K562 (cell line): ENCODE results near the gene EIPR1. TPM values are rescaled to one million over a fixed set of nuclear protein-coding genes. Genes with fewer than 3 reads are reported as not detected.

Experiments used
- ATAC-seq: fragments of 200-7000 bp; cut with Tn5 transposase; 3 replicates; pipeline ENCODE4 v1.9.1; 2020; ENCODE audit warnings: moderate library complexity
- BruUV-seq: library from RNA; stranded (reverse); fragments of 400-500 nt; replicated peaks from 2 replicates; lab custom pipeline; 2021; lab: Mats Ljungman, UMichigan
- CTCF ChIA-PET: fragments of 300-600 bp; formaldehyde crosslinking; extraction: SDS; loops from one replicate; lab custom pipeline; 2021; ENCODE audit warnings: low intra/inter-chr PET ratio; lab: Yijun Ruan, JAX
- POLR2A ChIA-PET: fragments of 300-600, 350-650 bp; sonication (Branson Sonifier 250); formaldehyde crosslinking; extraction: SDS; loops from one replicate; lab custom pipeline; 2021; ENCODE audit warnings: antibody characterized with exemption, inconsistent platforms; lab: Yijun Ruan, JAX
- DNase-seq, 4 experiments: peaks; one replicate each; pipeline versions ENCODE4 v3.0.0 to v3.0.0-alpha.2; 2011 to 2018; ENCODE audit warnings: low spot score in 3 of 4, mixed read lengths in 3 of 4; ENCODE audit errors: extremely low read depth in 1 of 4
- FAIRE-seq: peaks from 2 replicates; lab custom pipeline; 2011; peaks lifted over from hg19 to GRCh38; lab: Jason Lieb, UNC
- H2AFZ ChIP-seq: 2 replicates; pipeline ENCODE4 v1.6.0; 2011; ENCODE audit warnings: low read depth, low read length, control low read depth, inconsistent platforms
- H3K27ac ChIP-seq: fragments of 200-600 bp; 3 replicates; pipeline ENCODE4 v1.8.0; 2011; ENCODE audit warnings: low read depth, mild to moderate bottlenecking, control low read depth, inconsistent platforms, low read length, moderate library complexity, mixed read lengths; ENCODE audit errors: extremely low read depth
- H3K27me3 ChIP-seq, 2 experiments: fragments of 300-600 bp in 1 of 2; 2 replicates in 1 of 2; 3 replicates in 1 of 2; pipeline versions ENCODE4 v1.6.0 to v1.8.0; 2011; ENCODE audit warnings: inconsistent platforms in 2 of 2, low read length in 2 of 2, mild to moderate bottlenecking in 1 of 2, mixed read lengths in 1 of 2, moderate library complexity in 1 of 2; ENCODE audit not compliant: control insufficient read depth in 2 of 2, insufficient read depth in 2 of 2
- H3K36me3 ChIP-seq: fragments of 300-600 bp; 3 replicates; pipeline ENCODE4 v1.8.0; 2011; ENCODE audit warnings: mild to moderate bottlenecking, low read length, inconsistent platforms; ENCODE audit not compliant: control insufficient read depth, insufficient read depth
- H3K4me1 ChIP-seq, 2 experiments: fragments of 200-600 bp in 1 of 2; replicated peaks in 1 of 2; 2 replicates in 1 of 2; 3 replicates in 1 of 2; pipeline versions ENCODE4 v1.5.1 to v1.8.0; 2011; ENCODE audit warnings: inconsistent platforms in 2 of 2, low read length in 2 of 2, mild to moderate bottlenecking in 1 of 2, mixed read lengths in 1 of 2, moderate library complexity in 1 of 2; ENCODE audit not compliant: control insufficient read depth in 2 of 2, insufficient read depth in 2 of 2
- H3K4me2 ChIP-seq: 2 replicates; pipeline ENCODE4 v1.6.1; 2011; ENCODE audit warnings: low read length, control low read depth, inconsistent platforms, mixed read lengths; ENCODE audit not compliant: insufficient read depth
- H3K4me3 ChIP-seq: fragments of 200-600 bp; sonication (generic), shearing (Covaris generic); 2 replicates; pipeline ENCODE4 v1.5.1; 2016; ENCODE audit warnings: control low read depth, inconsistent platforms
- H3K79me2 ChIP-seq: fragments of 200-600 bp; 3 replicates; pipeline ENCODE4 v1.8.0; 2011; ENCODE audit warnings: low read length, inconsistent platforms; ENCODE audit not compliant: control insufficient read depth, insufficient read depth
- H3K9ac ChIP-seq, 2 experiments: 2 replicates each; pipeline versions ENCODE4 v1.6.0 to v1.6.1; 2011; ENCODE audit warnings: low read depth in 2 of 2, low read length in 2 of 2, control low read depth in 1 of 2, inconsistent platforms in 1 of 2, mild to moderate bottlenecking in 1 of 2, mixed read lengths in 1 of 2; ENCODE audit not compliant: insufficient read depth in 1 of 2
- H3K9me1 ChIP-seq: one replicate; pipeline ENCODE4 v1.6.0; 2011; ENCODE audit warnings: inconsistent platforms, mild to moderate bottlenecking, low read length, moderate library complexity; ENCODE audit not compliant: control insufficient read depth, insufficient read depth
- H3K9me3 ChIP-seq: replicated peaks from 2 replicates; pipeline ENCODE4 v1.5.1; 2011; ENCODE audit warnings: low read depth, low read length, inconsistent platforms; ENCODE audit not compliant: control insufficient read depth, insufficient read depth
- H4K20me1 ChIP-seq: replicated peaks from 2 replicates; pipeline ENCODE4 v1.6.1; 2011; ENCODE audit warnings: low read length, inconsistent platforms, mixed read lengths; ENCODE audit not compliant: control insufficient read depth, insufficient read depth
- CBFB ChIP-seq: sonication (generic); formaldehyde crosslinking; IDR thresholded peaks from 2 replicates; pipeline ENCODE4 v1.4.0; 2020; ENCODE audit warnings: mild to moderate bottlenecking, missing genetic modification reagents
- CBX8 ChIP-seq: fragments of 200-600 bp; sonication (generic); IDR thresholded peaks from 2 replicates; pipeline ENCODE4 v1.6.1; 2012; ENCODE audit warnings: borderline replicate concordance, mixed run types, low read depth, mild to moderate bottlenecking, moderate library complexity, mixed read lengths, low read length, control low read depth, inconsistent platforms; ENCODE audit not compliant: poor library complexity, severe bottlenecking; ENCODE audit errors: extremely low read depth
- ELF2 ChIP-seq: fragments of 250-450 bp; sonication (Bioruptor Pico); IDR thresholded peaks from 2 replicates; pipeline ENCODE4 v1.5.0; 2021; ENCODE audit warnings: mild to moderate bottlenecking
- ETV5 ChIP-seq: sonication (generic); formaldehyde crosslinking; IDR thresholded peaks from 2 replicates; pipeline ENCODE4 v1.4.0; 2020; ENCODE audit warnings: low read depth, mild to moderate bottlenecking, missing genetic modification reagents
- JUND ChIP-seq, 2 experiments: IDR thresholded peaks; 2 replicates in 1 of 2; 3 replicates in 1 of 2; pipeline ENCODE4 v1.6.1; 2011; ENCODE audit warnings: borderline replicate concordance in 2 of 2, low read depth in 2 of 2, low read length in 2 of 2, improper control_type of control experiment in 1 of 2, missing biosample characterization in 1 of 2, missing genetic modification characterization in 1 of 2, missing genetic modification reagents in 1 of 2
- MAZ ChIP-seq, 2 experiments: fragments of 450-650 bp in 1 of 2; sonication (generic) in 1 of 2; formaldehyde crosslinking; IDR thresholded peaks in 1 of 2; conservative IDR thresholded peaks in 1 of 2; 2 replicates each; pipeline versions ENCODE4 v1.4.0 to v1.5.0; 2020; ENCODE audit warnings: mild to moderate bottlenecking in 1 of 2, missing genetic modification reagents in 1 of 2
- MED1 ChIP-seq: sonication (generic); formaldehyde crosslinking; IDR thresholded peaks from 2 replicates; pipeline ENCODE4 v1.8.1; 2023; ENCODE audit warnings: missing genetic modification reagents, borderline replicate concordance
- PHB ChIP-seq: fragments of 250-450 bp; sonication (Bioruptor Pico); IDR thresholded peaks from 2 replicates; pipeline ENCODE4 v1.5.0; 2021
- RCOR1 ChIP-seq, 2 experiments: IDR thresholded peaks; 2 replicates each; pipeline ENCODE4 v1.6.1; 2012; ENCODE audit warnings: low read depth in 2 of 2, low read length in 2 of 2, borderline replicate concordance in 1 of 2, improper control_type of control experiment in 1 of 2
- SIRT6 ChIP-seq: IDR thresholded peaks from one replicate; pipeline ENCODE4 v1.6.1; 2012; ENCODE audit warnings: low read depth, mild to moderate bottlenecking, control low read depth, inconsistent platforms, low read length, moderate library complexity
- SNRNP70 ChIP-seq: fragments of 200-400 bp; formaldehyde crosslinking; optimal IDR thresholded peaks from 2 replicates; pipeline ENCODE3; 2017; ENCODE audit warnings: low read depth, low read length
- SOX6 ChIP-seq: fragments of 450-650 bp; IDR thresholded peaks from 2 replicates; pipeline ENCODE4 v1.6.1; 2014; ENCODE audit warnings: mild to moderate bottlenecking
- SREBF2 ChIP-seq: sonication (generic); formaldehyde crosslinking; IDR thresholded peaks from 2 replicates; pipeline ENCODE4 v1.4.0; 2020; ENCODE audit warnings: mild to moderate bottlenecking, missing genetic modification reagents
- ZNF316 ChIP-seq: fragments of 450-650 bp; IDR thresholded peaks from 2 replicates; pipeline ENCODE4 v1.6.1; 2016
- WGBS: fragments of 100-300 bp; shearing (Covaris generic); methylation state at CpG from one replicate; pipeline ENCODE4 v1.1.6; 2016; ENCODE audit warnings: low coverage, mixed read lengths; ENCODE audit not compliant: insufficient coverage; ENCODE audit errors: missing lambda C conversion rate; 5-methylcytosine and 5-hydroxymethylcytosine counted together
- in situ Hi-C: fragments of 300-500 bp; cut with MboI; formaldehyde crosslinking; loops from 4 replicates; pipeline ENCODE4 v1.15.0; 2018; ENCODE audit warnings: inconsistent platforms, mixed read lengths
- intact Hi-C: fragments of 100-400 bp; cut with micrococcal nuclease; formaldehyde crosslinking; loops from 2 replicates; pipeline ENCODE4 v1.14.2; 2022
- polyA plus RNA-seq, 8 experiments: library from polyadenylated mRNA; depleted of rRNA in 4 of 8; stranded (reverse) in 5 of 8; unstranded in 3 of 8; fragments of >200 nt; fragmentation: Nextera tagmentation in 2 of 8; fragmentation: Illumina TruSeq in 1 of 8; extraction: Ambion mirVana in 2 of 8; extraction: Trizol in 1 of 8; gene quantifications; 2 replicates each; pipeline versions ENCODE4 v1.2.1 to v1.2.3, GENCODE V29; 2011 to 2014; ENCODE audit warnings: inconsistent platforms in 1 of 8, missing spikeins in 1 of 8
- total RNA-seq, 7 experiments: library from RNA; depleted of rRNA in 6 of 7; stranded (reverse); fragments of >200 nt in 6 of 7; fragmentation: Illumina TruSeq in 2 of 7; extraction: Trizol in 2 of 7; gene quantifications; 2 replicates each; pipeline versions ENCODE4 v1.2.1 to v1.2.3, GENCODE V29; 2011 to 2021; ENCODE audit warnings: low replicate concordance in 1 of 7
- TF ChIP-seq, protein P1 (sequence below): sonication (generic); formaldehyde crosslinking; IDR thresholded peaks from 2 replicates; pipeline ENCODE4 v1.8.1; 2023; ENCODE audit warnings: mild to moderate bottlenecking, missing genetic modification reagents
- TF ChIP-seq, protein P2 (sequence below): sonication (generic); formaldehyde crosslinking; IDR thresholded peaks from 2 replicates; pipeline ENCODE4 v1.8.1; 2022; ENCODE audit warnings: missing genetic modification reagents

The EIPR1 gene
- total and polyA plus RNA-seq, 9 of the 15 experiments (the other 6 are each of a cell fraction or from before 2014, with no cell fraction given) = 19.9 to 54.4 (median 35.9) TPM

DNA sequence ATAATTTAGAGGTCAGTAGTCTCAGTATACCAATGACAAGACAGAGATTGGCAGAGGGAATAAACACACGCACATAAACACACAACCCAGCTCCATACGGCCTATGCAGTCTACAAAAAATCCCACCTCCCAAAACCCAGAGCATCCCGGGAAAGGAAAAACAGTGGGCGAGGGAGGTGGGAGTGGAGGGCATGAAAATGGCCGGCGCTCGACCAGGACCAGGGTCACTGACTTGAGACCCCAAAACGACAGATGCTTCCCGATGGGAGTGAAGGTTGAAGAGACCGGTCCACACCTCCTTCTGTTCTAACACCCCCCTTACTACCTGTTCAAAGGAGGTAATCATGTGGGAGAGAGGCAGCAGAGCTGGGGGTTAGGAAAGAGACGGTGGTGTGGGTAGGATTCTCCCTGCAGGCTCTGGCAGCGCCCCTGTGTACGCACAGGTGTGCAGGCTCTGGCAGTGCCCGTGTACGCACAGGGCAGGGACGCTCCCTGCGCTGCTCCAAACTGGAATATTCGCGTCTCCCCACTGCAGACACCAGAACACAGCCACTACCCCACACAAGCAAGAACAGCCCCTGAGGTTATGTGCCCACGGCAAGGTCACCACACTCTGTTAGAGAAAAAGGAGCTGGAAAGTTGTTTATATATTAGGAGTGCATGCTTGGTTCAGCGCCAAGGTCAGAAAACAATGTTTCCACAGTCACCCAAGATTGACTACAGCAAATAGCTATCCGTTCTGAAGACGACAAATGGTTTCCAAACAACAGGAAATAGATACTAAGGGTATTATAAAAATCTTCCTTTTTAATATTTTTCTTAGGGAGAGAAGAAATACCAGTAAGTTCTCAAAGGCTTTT lies 67.9 kb downstream of the EIPR1 start (continued):
- TF ChIP-seq JUND (IDR thresholded peaks at IDR 0.05; ENCODE audit: borderline replicate concordance, low read depth, low read length) (no peak), JUND (tag; IDR thresholded peaks at IDR 0.05; ENCODE audit: borderline replicate concordance, low read depth, low read length) (no peak), CBFB (CRISPR knock-in tag) (no peak), MAZ (CRISPR knock-in tag; conservative IDR thresholded peaks at IDR 0.05 in 1 of 2, IDR thresholded peaks at IDR 0.05 in 1 of 2) (no peak), CBX8 (no peak), SREBF2 (CRISPR knock-in tag) (no peak), SOX6 (no peak), ZNF316 (no peak)

DNA sequence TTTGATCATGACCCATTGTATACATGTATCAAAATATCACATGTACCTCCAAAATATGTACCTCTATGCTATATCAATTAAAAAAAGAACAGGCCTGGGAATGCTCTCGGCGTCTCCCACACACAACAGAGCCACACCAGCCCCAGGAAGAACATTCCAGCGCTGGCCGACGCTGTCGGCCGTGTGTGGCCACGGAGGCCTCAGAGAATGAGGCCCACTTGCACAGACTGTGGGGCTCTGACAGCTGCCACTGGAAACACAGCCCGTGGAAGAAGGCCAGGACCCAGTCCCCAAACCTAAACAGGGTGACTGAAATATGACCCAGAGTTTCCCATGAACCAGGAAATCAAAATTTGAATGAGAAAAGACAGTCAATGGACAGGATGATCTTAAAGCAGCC lies 69.7 kb downstream of the EIPR1 start:
- DNase-seq (no peak), ATAC-seq (no peak), FAIRE-seq (no peak)
- no peak overlapping the region for H3K4me3 ChIP-seq
- H3K9ac ChIP-seq = no peak overlapping the region
- H3K79me2 ChIP-seq = no peaks in the 10 kb centered on the region
- no TSS peak for BruUV-seq
- in situ Hi-C loops = no loop called here
- H3K27ac ChIP-seq = no peak overlapping the region
- WGBS = 82% methylated on average over 9 of the region's 9 CpGs
- H3K9me1 ChIP-seq = peaks cover 3% of the 10 kb centered on the region
- peaks cover 1% of the 10 kb centered on the region; the same call in 1 of the 3 replicates for H3K36me3 ChIP-seq
- ChIA-PET CTCF (no interaction called here), POLR2A (no interaction called here)
- H3K27me3 ChIP-seq = no peaks in the 10 kb centered on the region
- H4K20me1 ChIP-seq = peaks cover 23% of the 10 kb centered on the region
- H3K9me3 ChIP-seq = no peaks in the 10 kb centered on the region
- H3K4me2 ChIP-seq = no peak overlapping the region
- H3K4me1 ChIP-seq = peaks cover 0 to 19% of the 10 kb centered on the region in 2 experiments; a peak in 2 of 5 replicates
- intact Hi-C loops = loop anchor here (10.0 kb wide), 1 partner anchor 233 kb away; no protein-coding TSS in a partner anchor
- H2AFZ ChIP-seq = no peak overlapping the region
- TF ChIP-seq MED1 = no peak
- no peak for TF ChIP-seq ELF2
- TF ChIP-seq PHB = no peak
- TF ChIP-seq SNRNP70 = no peak
- TF ChIP-seq, protein P1, sequence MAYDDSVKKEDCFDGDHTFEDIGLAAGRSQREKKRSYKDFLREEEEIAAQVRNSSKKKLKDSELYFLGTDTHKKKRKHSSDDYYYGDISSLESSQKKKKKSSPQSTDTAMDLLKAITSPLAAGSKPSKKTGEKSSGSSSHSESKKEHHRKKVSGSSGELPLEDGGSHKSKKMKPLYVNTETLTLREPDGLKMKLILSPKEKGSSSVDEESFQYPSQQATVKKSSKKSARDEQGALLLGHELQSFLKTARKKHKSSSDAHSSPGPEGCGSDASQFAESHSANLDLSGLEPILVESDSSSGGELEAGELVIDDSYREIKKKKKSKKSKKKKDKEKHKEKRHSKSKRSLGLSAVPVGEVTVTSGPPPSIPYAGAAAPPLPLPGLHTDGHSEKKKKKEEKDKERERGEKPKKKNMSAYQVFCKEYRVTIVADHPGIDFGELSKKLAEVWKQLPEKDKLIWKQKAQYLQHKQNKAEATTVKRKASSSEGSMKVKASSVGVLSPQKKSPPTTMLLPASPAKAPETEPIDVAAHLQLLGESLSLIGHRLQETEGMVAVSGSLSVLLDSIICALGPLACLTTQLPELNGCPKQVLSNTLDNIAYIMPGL (CRISPR knock-in tag) = no peak
- TF ChIP-seq, protein P2, sequence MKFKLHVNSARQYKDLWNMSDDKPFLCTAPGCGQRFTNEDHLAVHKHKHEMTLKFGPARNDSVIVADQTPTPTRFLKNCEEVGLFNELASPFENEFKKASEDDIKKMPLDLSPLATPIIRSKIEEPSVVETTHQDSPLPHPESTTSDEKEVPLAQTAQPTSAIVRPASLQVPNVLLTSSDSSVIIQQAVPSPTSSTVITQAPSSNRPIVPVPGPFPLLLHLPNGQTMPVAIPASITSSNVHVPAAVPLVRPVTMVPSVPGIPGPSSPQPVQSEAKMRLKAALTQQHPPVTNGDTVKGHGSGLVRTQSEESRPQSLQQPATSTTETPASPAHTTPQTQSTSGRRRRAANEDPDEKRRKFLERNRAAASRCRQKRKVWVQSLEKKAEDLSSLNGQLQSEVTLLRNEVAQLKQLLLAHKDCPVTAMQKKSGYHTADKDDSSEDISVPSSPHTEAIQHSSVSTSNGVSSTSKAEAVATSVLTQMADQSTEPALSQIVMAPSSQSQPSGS (CRISPR knock-in tag) = no peak
- no peak for TF ChIP-seq RCOR1 (IDR thresholded peaks at IDR 0.05; ENCODE audit: borderline replicate concordance in 1 of 2, low read depth in 2 of 2, low read length in 2 of 2)
- TF ChIP-seq SIRT6 = no peak
- no peak for TF ChIP-seq ETV5
